ENCODE measurements around the gene SOX13.

DNA sequence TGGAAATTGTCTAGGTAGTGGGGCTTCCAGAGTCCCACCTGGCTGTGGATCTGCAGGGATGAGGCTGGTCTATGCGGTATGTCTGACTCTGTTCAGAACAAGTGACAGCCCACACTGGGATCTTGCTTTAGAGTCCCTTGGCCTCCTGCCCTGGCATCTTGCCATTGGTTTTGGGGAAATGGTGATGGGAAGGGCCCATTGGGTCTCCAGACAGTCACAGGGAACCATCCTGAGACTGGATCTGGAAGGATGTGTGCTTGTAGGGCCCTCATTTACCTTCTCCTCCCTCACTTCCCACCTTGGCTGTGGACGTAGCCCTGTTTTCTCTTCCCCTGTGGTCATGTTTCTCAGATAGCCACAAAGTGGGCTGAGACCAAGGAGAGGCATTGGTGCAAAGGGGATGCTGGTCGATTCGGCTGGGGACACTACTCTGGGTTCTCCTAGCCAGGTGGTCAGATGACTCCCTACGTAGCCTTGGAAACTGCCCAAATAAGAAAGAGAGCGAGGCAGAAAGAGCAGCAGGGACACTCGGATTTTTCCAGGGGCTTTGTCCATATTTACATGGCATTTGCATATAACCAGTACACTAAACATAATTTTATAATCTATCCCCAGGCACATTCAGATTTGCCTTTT lies 15.1 kb downstream of the SOX13 start:
- TF ChIP-seq, protein P1, sequence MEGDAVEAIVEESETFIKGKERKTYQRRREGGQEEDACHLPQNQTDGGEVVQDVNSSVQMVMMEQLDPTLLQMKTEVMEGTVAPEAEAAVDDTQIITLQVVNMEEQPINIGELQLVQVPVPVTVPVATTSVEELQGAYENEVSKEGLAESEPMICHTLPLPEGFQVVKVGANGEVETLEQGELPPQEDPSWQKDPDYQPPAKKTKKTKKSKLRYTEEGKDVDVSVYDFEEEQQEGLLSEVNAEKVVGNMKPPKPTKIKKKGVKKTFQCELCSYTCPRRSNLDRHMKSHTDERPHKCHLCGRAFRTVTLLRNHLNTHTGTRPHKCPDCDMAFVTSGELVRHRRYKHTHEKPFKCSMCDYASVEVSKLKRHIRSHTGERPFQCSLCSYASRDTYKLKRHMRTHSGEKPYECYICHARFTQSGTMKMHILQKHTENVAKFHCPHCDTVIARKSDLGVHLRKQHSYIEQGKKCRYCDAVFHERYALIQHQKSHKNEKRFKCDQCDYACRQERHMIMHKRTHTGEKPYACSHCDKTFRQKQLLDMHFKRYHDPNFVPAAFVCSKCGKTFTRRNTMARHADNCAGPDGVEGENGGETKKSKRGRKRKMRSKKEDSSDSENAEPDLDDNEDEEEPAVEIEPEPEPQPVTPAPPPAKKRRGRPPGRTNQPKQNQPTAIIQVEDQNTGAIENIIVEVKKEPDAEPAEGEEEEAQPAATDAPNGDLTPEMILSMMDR (IDR thresholded peaks at IDR 0.05), result no peak
- TF ChIP-seq POLR2AphosphoS5 (IDR thresholded peaks at IDR 0.05) (no peak), EP300 (IDR thresholded peaks at IDR 0.05; ENCODE audit: low read depth) (no peak)

Data from transverse colon (tissue), 4 donors.